GM13976 (cell line): ENCODE data around the gene C3orf38.
"Not testable (repeated sequence)": the region's sequence is repeated elsewhere in the genome, so short reads cannot be mapped to it uniquely, and the experiment has no call there.

ENCODE experiments used
- DNase-seq: peaks from one replicate; pipeline ENCODE4 v3.0.0; 2012; ENCODE audit warnings: low spot score
- CTCF ChIP-seq: IDR thresholded peaks from 2 replicates; pipeline ENCODE4 v1.5.1; 2012; ENCODE audit warnings: borderline replicate concordance, mild to moderate bottlenecking; ENCODE audit not compliant: insufficient read depth; ENCODE audit errors: extremely low read depth, missing control alignments, control extremely low read depth
- in situ Hi-C: fragments of 300-500 bp; cut with MboI; formaldehyde crosslinking; loops from one replicate; pipeline ENCODE4 v1.12.0; 2022; ENCODE audit warnings: low sequenced_read_pairs, mixed read lengths, inconsistent platforms; ENCODE audit not compliant: unreplicated experiment

Gene C3orf38

GRCh38 chr3:88168171-88168570, 18.4 kb downstream of the C3orf38 start:
- in situ Hi-C loops: no loop called here
- TF ChIP-seq CTCF: no peak
- DNase-seq: no peak

DNA sequence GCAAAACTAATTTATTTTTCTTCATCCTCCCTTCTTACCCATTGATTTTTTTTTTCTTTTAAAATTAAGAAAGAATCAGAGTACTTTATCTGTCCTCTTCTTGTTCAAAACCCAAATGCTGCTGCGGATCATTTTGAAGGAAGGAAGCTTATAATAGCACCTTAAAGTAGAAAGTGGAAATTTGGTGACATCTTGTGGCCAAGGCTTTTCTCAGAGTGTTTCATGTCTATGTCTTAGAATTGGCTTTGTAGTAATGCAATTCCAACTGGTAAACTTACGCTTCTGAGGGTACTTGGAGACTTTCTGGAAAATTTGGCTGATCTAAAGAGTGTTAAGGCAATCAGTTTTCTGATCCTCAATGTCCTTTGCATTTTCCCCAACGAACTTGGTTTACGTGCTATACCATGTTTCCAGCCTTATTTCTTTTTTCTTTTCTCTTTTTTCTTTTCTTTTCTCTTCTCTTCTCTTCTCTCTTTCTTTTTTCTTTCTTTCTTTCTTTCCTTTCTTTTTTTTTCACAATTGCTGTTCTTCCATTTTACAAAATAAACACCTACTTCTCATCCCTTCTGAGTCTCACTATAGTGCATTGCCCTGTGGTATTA, 30.7 kb downstream of the C3orf38 start:
- TF ChIP-seq CTCF: peak; percentile 53
- DNase-seq: peak; percentile 52
- in situ Hi-C loops: no loop called here

GRCh38 chr3:88182165-88182918, 32.6 kb downstream of the C3orf38 start:
- in situ Hi-C loops, DNase-seq: not testable (repeated sequence)

- no peak for DNase-seq
- in situ Hi-C loops: no loop called here
- no peak for TF ChIP-seq CTCF
Measured at GRCh38 chr3:88188436-88188835, 38.7 kb downstream of the C3orf38 start.

DNA sequence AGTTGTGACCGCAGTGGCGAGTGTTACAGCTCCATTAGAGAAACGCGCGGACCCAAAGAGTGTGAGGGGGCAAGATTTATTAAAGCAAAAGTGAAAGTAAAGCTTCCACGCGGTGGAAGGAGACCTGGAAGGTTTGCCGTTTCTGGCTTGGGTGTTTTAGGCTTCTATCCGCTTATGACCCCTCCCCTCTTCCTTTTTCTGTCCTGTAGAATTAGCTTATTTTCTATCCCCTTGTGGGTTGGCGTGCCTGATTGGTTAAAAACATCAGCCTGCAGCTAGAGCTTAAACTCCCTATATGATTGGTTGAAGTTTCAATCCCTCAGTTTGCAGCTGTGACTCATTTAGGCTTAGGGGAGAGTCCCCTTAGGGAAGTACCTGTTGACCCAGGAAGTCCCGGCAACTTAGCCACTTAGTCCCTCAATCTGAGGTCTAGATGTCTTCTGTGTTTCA, 39.6 kb downstream of the C3orf38 start:
- no peak for TF ChIP-seq CTCF
- peak; percentile 25 for DNase-seq
- in situ Hi-C loops: no loop called here

GRCh38 chr3:88191872-88192409, 42.2 kb downstream of the C3orf38 start:
- no peak for TF ChIP-seq CTCF
- in situ Hi-C loops: no loop called here
- DNase-seq: no peak

DNA sequence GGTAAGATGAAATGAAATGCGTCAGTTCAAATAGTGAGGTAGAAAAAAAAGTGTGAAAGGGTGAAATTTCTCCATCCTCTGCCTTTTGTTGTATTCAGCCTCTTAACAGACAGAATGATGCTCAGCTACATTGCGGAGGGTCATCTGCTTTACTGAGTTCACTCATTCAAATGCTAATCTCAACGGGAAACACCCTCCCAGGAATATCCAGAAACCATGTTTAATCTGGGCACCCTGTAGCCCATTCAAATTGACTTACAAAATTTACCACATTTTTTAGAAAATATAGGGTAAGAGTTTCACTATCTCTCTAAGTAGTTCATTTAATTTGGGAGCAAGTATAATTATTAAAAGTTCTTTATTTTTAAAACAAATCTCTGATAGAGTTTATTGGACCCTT, 42.9 kb downstream of the C3orf38 start:
- no peak for DNase-seq
- no peak for TF ChIP-seq CTCF
- in situ Hi-C loops: no loop called here
